ENCODE results near the gene RHOXF1.
"Not testable (repeated sequence)": the region's sequence is repeated elsewhere in the genome, so short reads cannot be mapped to it uniquely, and the experiment has no call there.

- not testable (repeated sequence) for TF ChIP-seq CTCF (IDR thresholded peaks at IDR 0.05; ENCODE audit: low read length); EZH2 (IDR thresholded peaks at IDR 0.05; ENCODE audit: borderline replicate concordance, low read length)
Observed at GRCh38 chrX:120066169-120066568, 49.5 kb downstream of the RHOXF1 start.
